SIG-M5 (cell line): ENCODE results near the gene HNF1A.
"Not testable (repeated sequence)": the region's sequence is repeated elsewhere in the genome, so short reads cannot be mapped to it uniquely, and the experiment has no call there.

ENCODE experiments used
- DNase-seq: peaks from one replicate; lab custom pipeline; 2025; lab: John Stamatoyannopoulos, UW

HNF1A gene

GRCh38 chr12:121011820-121012219 lies 33.5 kb downstream of the HNF1A start:
- no peak for DNase-seq

GRCh38 chr12:121013715-121014114 lies 35.4 kb downstream of the HNF1A start:
- no peak for DNase-seq

- peak; percentile 65 for DNase-seq
Observed at GRCh38 chr12:121015825-121016766, 37.8 kb downstream of the HNF1A start, which contains the start of gene C12orf43. C12orf43 (minus strand) TSS chr12:121016487; CDS start chr12:121016474, 13 bp downstream.

GRCh38 chr12:121017966-121018491 lies 39.7 kb downstream of the HNF1A start:
- no peak for DNase-seq

- no peak for DNase-seq
Observed at GRCh38 chr12:121018860-121019617, 40.7 kb downstream of the HNF1A start.

GRCh38 chr12:121021754-121022153 lies 43.4 kb downstream of the HNF1A start:
- no peak for DNase-seq

- DNase-seq: no peak
Observed at GRCh38 chr12:121022713-121023112, 44.4 kb downstream of the HNF1A start.

GRCh38 chr12:121023799-121024198 lies 45.5 kb downstream of the HNF1A start:
- DNase-seq: no peak

- DNase-seq: no peak
Observed at GRCh38 chr12:121025442-121026226, 47.3 kb downstream of the HNF1A start.

GRCh38 chr12:121026274-121027045 lies 48.1 kb downstream of the HNF1A start:
- DNase-seq: no peak

GRCh38 chr12:121030576-121031212 lies 52.4 kb downstream of the HNF1A start:
- DNase-seq: no peak

GRCh38 chr12:121033625-121034349 lies 55.4 kb downstream of the HNF1A start:
- DNase-seq: no peak

- no peak for DNase-seq
Observed at GRCh38 chr12:121034616-121035305, 56.4 kb downstream of the HNF1A start.

GRCh38 chr12:121036810-121037326 lies 58.5 kb downstream of the HNF1A start:
- no peak for DNase-seq

GRCh38 chr12:121038861-121039668 lies 60.7 kb downstream of the HNF1A start, which contains the start of gene OASL:
OASL (minus strand) TSS chr12:121039246; CDS start chr12:121038971, 275 bp downstream.
- DNase-seq: no peak

- DNase-seq: no peak
Observed at GRCh38 chr12:121043067-121043466, 64.7 kb downstream of the HNF1A start.

GRCh38 chr12:121047400-121047799 lies 69.1 kb downstream of the HNF1A start:
- not testable (repeated sequence) for DNase-seq

- no peak for DNase-seq
Observed at GRCh38 chr12:121048442-121048841, 70.1 kb downstream of the HNF1A start.
